Left renal pelvis (tissue), 4 donors: Measurements from ENCODE around the gene CLASP1. TPM values are rescaled to one million over a fixed set of nuclear protein-coding genes. Genes with fewer than 3 reads are reported as not detected.
"Not testable (repeated sequence)": the region's sequence is repeated elsewhere in the genome, so short reads cannot be mapped to it uniquely, and the experiment has no call there.

ENCODE experiments used
- DNase-seq, 4 donors: peaks; one replicate each; pipeline ENCODE4 v3.0.0-alpha.2; 2013; ENCODE audit warnings: low read depth in 4 of 4, low spot score in 3 of 4
- polyA plus RNA-seq, 4 donors: library from polyadenylated mRNA; unstranded; fragments of 120-200 nt; gene quantifications; one replicate each; pipeline ENCODE4 v1.2.1, GENCODE V29; 2013; ENCODE audit not compliant: insufficient read length in 4 of 4

CLASP1 gene
- polyA plus RNA-seq, 4 donors: 40.4 to 45.9 (median 44.9) TPM

- no peak for DNase-seq
Measured at GRCh38 chr2:121626777-121627524, 22.3 kb downstream of the CLASP1 start.

- DNase-seq: no peak
Measured at GRCh38 chr2:121625953-121626352, 23.3 kb downstream of the CLASP1 start.

- no peak for DNase-seq
Measured at GRCh38 chr2:121617042-121617599, 32.1 kb downstream of the CLASP1 start.

GRCh38 chr2:121613774-121614173, 35.5 kb downstream of the CLASP1 start:
- no peak for DNase-seq

- no peak for DNase-seq
Measured at GRCh38 chr2:121613152-121613551, 36.1 kb downstream of the CLASP1 start.

GRCh38 chr2:121611730-121612705, 37.2 kb downstream of the CLASP1 start:
- DNase-seq: no peak

GRCh38 chr2:121611048-121611649, 38.1 kb downstream of the CLASP1 start:
- DNase-seq: not testable (repeated sequence)

GRCh38 chr2:121610487-121610874, 38.8 kb downstream of the CLASP1 start:
- not testable (repeated sequence) for DNase-seq

GRCh38 chr2:121608967-121609366, 40.3 kb downstream of the CLASP1 start:
- no peak for DNase-seq

- DNase-seq: no peak
Measured at GRCh38 chr2:121608367-121608766, 40.9 kb downstream of the CLASP1 start.

GRCh38 chr2:121605820-121606733, 43.2 kb downstream of the CLASP1 start:
- no peak for DNase-seq

- no peak for DNase-seq
Measured at GRCh38 chr2:121603185-121603584, 46.1 kb downstream of the CLASP1 start.

- no peak for DNase-seq
Measured at GRCh38 chr2:121599963-121600651, 49.2 kb downstream of the CLASP1 start.

GRCh38 chr2:121598087-121598486, 51.2 kb downstream of the CLASP1 start:
- no peak for DNase-seq

- no peak for DNase-seq
Measured at GRCh38 chr2:121596221-121597080, 52.8 kb downstream of the CLASP1 start.

GRCh38 chr2:121595012-121595891, 54.0 kb downstream of the CLASP1 start:
- no peak for DNase-seq

GRCh38 chr2:121591199-121591598, 58.1 kb downstream of the CLASP1 start:
- no peak for DNase-seq
